ENCODE measurements around the gene CDH13.

The CDH13 gene

GRCh38 chr16:82979406-82980111 lies 352.8 kb downstream of the CDH13 start:
- no peaks in the 10 kb centered on the region for H4K20me1 ChIP-seq (ENCODE audit: control insufficient read depth, insufficient read depth, low read depth, low read length)
- no peaks in the 10 kb centered on the region for H3K36me3 ChIP-seq (ENCODE audit: control insufficient read depth, low read length)
- no peak for TF ChIP-seq CTCF (IDR thresholded peaks at IDR 0.05; ENCODE audit: low read depth, low read length, poor library complexity, severe bottlenecking)
- no peak for TF ChIP-seq EZH2phosphoT487 (IDR thresholded peaks at IDR 0.05; ENCODE audit: borderline replicate concordance, low read length)
- no peak overlapping the region for H3K4me2 ChIP-seq (ENCODE audit: low read length)
- no peak overlapping the region for H3K4me3 ChIP-seq (ENCODE audit: low read length)
- no peaks in the 10 kb centered on the region for H3K4me1 ChIP-seq (ENCODE audit: control insufficient read depth, low read length)
- H3F3A ChIP-seq (ENCODE audit: control insufficient read depth, insufficient read depth) = no peaks in the 10 kb centered on the region
- H3K9me2 ChIP-seq (replicated peaks; ENCODE audit: control insufficient read depth, low read length) = no peaks in the 10 kb centered on the region
- no peak overlapping the region for H3K27ac ChIP-seq (ENCODE audit: low read depth, low read length)
- no peaks in the 10 kb centered on the region for H3K79me2 ChIP-seq (ENCODE audit: control insufficient read depth, low read length)
- H3K9me3 ChIP-seq (ENCODE audit: control insufficient read depth, insufficient read depth, low read length) = no peaks in the 10 kb centered on the region
- no peaks in the 10 kb centered on the region for H3K27me3 ChIP-seq (ENCODE audit: control insufficient read depth, low read length)

- H3K4me2 ChIP-seq (ENCODE audit: low read length) = no peak overlapping the region
- H4K20me1 ChIP-seq (ENCODE audit: control insufficient read depth, insufficient read depth, low read depth, low read length) = no peaks in the 10 kb centered on the region
- H3K27ac ChIP-seq (ENCODE audit: low read depth, low read length) = no peak overlapping the region
- no peaks in the 10 kb centered on the region for H3K79me2 ChIP-seq (ENCODE audit: control insufficient read depth, low read length)
- no peak overlapping the region for H3K4me3 ChIP-seq (ENCODE audit: low read length)
- no peaks in the 10 kb centered on the region for H3K4me1 ChIP-seq (ENCODE audit: control insufficient read depth, low read length)
- H3K9me2 ChIP-seq (replicated peaks; ENCODE audit: control insufficient read depth, low read length) = no peaks in the 10 kb centered on the region
- no peaks in the 10 kb centered on the region for H3K36me3 ChIP-seq (ENCODE audit: control insufficient read depth, low read length)
- no peaks in the 10 kb centered on the region for H3F3A ChIP-seq (ENCODE audit: control insufficient read depth, insufficient read depth)
- H3K9me3 ChIP-seq (ENCODE audit: control insufficient read depth, insufficient read depth, low read length) = no peaks in the 10 kb centered on the region
- TF ChIP-seq CTCF (IDR thresholded peaks at IDR 0.05; ENCODE audit: low read depth, low read length, poor library complexity, severe bottlenecking) = no peak
- no peak for TF ChIP-seq EZH2phosphoT487 (IDR thresholded peaks at IDR 0.05; ENCODE audit: borderline replicate concordance, low read length)
- H3K27me3 ChIP-seq (ENCODE audit: control insufficient read depth, low read length) = no peaks in the 10 kb centered on the region
These were observed 354.0 kb downstream of the CDH13 start for GRCh38 chr16:82980810-82981209.

- TF ChIP-seq CTCF (IDR thresholded peaks at IDR 0.05; ENCODE audit: low read depth, low read length, poor library complexity, severe bottlenecking) = no peak
- no peak for TF ChIP-seq EZH2phosphoT487 (IDR thresholded peaks at IDR 0.05; ENCODE audit: borderline replicate concordance, low read length)
- Histone ChIP-seq H3K9me2 (replicated peaks; ENCODE audit: control insufficient read depth, low read length) (no peaks in the 10 kb centered on the region), H3K4me1 (ENCODE audit: control insufficient read depth, low read length) (no peaks in the 10 kb centered on the region), H3K4me2 (ENCODE audit: low read length) (no peak overlapping the region), H3K27me3 (ENCODE audit: control insufficient read depth, low read length) (no peaks in the 10 kb centered on the region), H4K20me1 (ENCODE audit: control insufficient read depth, insufficient read depth, low read depth, low read length) (no peaks in the 10 kb centered on the region), H3K4me3 (ENCODE audit: low read length) (no peak overlapping the region), H3K36me3 (ENCODE audit: control insufficient read depth, low read length) (no peaks in the 10 kb centered on the region), H3F3A (ENCODE audit: control insufficient read depth, insufficient read depth) (no peaks in the 10 kb centered on the region), H3K9me3 (ENCODE audit: control insufficient read depth, insufficient read depth, low read length) (no peaks in the 10 kb centered on the region), H3K27ac (ENCODE audit: low read depth, low read length) (no peak overlapping the region), H3K79me2 (ENCODE audit: control insufficient read depth, low read length) (no peaks in the 10 kb centered on the region)
These were observed 361.0 kb downstream of the CDH13 start for GRCh38 chr16:82987767-82988166.

All from DOHH2 (cell line).